HG03135 (cell line): ENCODE measurements around the gene DCTN4.
"Not testable (repeated sequence)": the region's sequence is repeated elsewhere in the genome, so short reads cannot be mapped to it uniquely, and the experiment has no call there.

Experiments used
- ATAC-seq: cut with Tn5 transposase; IDR thresholded peaks from one replicate; pipeline ENCODE4 v1.9.1; 2021; ENCODE audit warnings: mild to moderate bottlenecking, moderate library complexity; ENCODE audit not compliant: unreplicated experiment

The DCTN4 gene

DNA sequence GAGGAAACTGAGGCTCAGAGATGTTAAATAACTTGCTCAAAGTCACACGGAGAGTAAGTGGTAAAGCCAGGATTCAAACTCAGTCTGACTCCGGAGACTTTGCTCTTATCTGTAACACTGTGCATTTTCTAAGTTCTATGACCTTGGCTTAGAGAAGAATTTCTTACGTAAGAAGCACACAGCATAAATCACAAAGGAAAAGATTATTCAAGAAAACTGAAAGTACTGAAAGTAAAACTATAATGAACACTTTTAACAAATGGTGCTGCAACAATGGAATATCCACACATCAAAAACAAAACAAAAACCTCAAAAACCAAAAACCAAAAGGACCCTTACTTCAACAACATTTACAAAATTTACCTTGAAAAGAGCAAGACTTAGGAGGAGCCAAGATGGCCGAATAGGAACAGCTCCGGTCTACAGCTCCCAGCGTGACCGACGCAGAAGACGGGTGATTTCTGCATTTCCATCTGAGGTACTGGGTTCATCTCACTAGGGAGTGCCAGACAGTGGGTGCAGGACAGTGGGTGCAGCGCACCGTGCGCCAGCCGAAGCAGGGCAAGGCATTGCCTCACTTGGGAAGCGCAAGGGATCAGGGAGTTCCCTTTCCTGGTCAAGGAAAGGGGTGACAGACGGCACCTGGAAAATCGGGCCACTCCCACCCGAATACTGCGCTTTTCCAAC is 16.2 kb downstream of the DCTN4 start:
- ATAC-seq = not testable (repeated sequence)

DNA sequence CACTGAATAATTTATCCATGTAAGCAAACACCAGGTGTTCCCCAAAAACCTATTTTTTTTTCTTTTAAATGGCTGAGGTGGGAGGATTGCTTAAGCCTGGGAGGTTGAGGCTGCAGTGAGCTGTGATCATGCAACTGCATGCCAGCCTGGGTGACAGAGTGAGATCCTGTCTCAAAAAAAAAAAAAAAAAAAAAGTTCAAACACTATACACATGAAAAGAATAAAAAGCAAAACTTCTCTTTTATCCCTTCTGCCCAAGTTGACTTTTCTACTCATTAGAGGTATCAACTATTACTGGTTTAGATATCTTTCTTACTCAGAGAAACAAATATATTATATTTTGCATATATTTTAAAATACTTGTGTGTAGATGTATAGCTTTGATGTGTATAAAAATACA is 17.8 kb downstream of the DCTN4 start:
- no peak for ATAC-seq

DNA sequence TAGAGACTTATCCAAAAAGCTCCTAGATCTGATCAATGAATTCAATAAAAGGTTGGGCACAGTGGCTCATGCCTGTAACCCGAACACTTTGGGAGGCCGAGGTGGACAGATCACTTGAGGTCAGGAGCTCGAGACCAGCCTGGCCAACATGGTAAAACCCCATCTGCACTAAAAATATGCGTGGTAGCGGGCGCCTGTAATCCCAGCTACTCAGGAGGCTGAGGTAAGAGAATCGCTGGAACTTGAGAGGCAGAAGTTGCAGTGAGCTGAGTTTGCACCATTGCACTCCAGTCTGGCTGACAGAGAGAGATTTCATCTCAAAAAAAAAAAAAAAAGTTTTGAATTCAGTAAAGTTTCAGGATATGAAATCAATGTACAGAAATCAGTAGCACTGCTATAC is 20.0 kb downstream of the DCTN4 start:
- ATAC-seq = no peak

DNA sequence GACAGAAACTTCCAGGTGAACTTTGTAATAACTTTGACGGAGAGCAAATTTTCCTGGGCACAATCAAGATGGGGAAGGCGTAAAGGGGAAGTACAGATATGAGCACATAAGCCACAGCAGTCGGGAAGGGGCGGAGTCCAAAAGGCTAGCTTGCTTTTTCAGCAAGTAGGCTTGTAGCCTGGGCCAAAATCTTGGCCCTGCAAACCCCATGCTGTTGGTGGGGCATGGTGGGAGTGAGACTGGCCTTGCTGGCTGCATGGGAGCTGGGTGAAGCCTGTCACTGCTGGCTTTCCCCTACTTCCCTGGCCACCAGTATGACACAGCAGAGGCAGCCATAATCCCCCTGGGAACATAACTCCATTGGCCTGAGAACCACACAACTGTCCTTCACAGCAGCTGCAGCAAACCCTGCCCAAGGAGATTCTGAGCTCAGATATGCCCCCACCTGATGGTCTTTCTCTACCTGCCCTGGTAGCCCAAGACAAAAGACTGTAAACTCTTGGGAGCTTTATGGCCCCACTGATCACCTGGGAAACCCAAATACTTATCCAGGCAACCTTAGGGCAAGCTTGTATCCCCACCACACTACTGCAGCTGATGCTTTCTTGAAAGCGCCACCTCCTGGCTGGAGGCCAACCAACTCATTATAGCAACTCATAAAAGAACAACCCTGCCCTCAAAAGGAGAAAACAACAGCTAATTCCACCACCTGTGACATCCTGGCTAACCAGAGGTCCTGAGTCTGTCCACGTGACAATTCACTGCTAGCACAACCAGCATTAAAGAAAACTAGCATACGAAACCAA is 24.0 kb downstream of the DCTN4 start:
- no peak for ATAC-seq

GRCh38 chr5:150731669-150732242 is 27.1 kb downstream of the DCTN4 start:
- ATAC-seq = no peak

- no peak for ATAC-seq
Observed at GRCh38 chr5:150729859-150730258, 29.0 kb downstream of the DCTN4 start.

- no peak for ATAC-seq
Observed at GRCh38 chr5:150723845-150724244, 35.0 kb downstream of the DCTN4 start.

GRCh38 chr5:150710165-150710564 is 48.7 kb downstream of the DCTN4 start:
- ATAC-seq = no peak

DNA sequence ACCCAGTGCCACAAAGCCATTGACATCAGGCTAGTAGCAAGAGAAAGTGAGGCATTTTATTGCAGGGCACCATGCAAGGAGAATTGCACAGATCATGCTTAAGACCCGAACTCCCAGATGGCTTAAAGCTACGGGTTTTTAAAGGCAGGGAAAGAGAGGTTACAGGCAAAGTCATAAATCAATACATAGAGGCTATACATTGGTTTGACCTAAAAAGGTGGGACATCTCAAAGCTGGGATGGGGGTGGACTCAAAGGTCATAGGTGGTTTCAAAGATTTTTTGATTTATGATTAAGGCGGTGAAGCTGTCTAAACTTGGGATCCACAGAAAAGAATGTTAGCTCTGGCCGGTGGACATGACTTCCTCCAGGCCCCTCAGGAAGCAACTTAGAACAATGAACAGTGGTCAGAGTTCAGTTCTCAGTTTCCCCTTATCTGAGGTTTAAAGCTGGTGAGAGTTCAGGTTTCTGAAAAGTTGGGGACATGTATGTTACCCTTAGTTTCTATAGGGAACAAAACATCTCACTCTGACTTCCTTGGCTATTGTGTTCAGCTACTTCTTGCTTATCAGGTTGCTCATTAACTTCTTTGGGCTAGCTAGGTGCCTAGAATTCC is 51.9 kb downstream of the DCTN4 start:
- no peak for ATAC-seq

GRCh38 chr5:150703762-150704161 is 55.1 kb downstream of the DCTN4 start:
- no peak for ATAC-seq

GRCh38 chr5:150700594-150701377 is 58.0 kb downstream of the DCTN4 start, which contains the start of gene RBM22:
TSS of gene RBM22 (minus strand) at chr5:150701062. CDS start at chr5:150700985, 77 bp downstream.
- peak; percentile 93 for ATAC-seq

DNA sequence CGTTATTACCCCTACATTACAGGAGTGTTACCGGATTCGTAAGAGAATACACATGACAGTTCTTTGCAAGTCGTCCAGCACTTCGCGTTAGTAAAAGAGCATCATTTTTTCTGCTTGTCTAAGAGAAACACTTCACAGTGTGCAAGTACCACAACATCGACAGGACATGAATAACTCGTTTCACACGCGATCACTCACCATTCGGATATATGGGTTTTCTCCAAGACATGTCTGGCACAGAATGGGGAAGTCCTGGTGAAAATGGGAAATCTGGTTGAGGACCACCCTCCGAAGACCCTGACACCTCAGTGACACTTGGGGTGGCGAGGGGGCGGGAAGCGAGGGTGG is 58.6 kb downstream of the DCTN4 start:
- ATAC-seq = peak; percentile 6

DNA sequence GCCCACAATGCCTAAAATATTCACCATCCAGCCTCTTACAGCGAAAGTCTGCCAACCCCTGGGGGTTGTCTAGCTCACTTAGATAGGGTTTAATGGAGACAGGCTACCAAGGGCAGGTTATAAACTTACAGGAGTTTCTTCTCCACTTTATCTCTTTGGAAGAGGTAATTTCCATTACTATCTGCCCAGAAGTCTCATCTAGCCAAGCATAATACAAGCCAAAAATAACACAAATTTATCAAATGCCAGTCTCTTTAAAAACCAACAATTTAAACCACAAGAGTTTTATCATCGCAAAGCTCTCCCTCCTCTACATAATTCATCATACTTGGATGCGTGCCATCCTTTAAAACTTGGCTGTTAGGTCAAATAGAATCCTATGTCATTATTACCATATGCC is 64.2 kb downstream of the DCTN4 start:
- ATAC-seq = no peak

- ATAC-seq = no peak
Observed at GRCh38 chr5:150692276-150692675, 66.5 kb downstream of the DCTN4 start.

DNA sequence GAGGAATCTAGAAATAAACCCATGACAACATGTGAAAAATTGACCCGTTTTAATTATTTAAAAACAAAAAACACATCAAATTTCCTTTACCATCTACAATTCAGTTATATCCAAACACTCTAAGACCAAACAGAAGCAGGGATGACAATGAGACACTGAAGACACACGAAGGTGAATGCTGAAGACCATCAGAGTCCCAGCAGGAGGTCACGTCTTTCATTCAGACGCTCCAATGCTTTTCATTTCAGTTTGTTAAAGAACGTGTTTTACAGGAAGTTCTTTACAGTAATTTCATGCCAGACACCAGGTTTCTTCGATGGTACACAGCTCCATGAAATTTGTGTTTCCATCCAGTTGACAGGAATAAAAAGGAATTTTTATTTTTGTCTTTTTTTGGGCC is 68.1 kb downstream of the DCTN4 start:
- ATAC-seq = no peak

DNA sequence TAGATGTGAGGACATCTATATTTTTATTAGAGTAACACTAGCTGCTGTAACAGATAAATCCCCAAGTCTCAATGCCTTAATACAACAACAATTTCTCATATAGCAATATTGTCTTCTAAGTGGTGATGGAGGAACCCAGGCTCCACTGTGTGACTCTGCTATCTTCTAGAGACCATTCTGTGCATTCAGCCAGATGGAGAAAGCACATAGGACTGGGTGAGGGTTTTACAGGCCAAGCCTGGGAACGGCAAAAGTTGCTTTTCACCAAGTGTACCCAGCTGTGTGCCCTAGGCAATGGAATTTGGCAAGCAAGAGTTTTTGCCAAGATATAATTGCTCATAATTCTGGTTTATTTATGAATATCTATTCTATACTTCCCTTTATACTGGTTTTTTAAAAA is 69.7 kb downstream of the DCTN4 start:
- no peak for ATAC-seq

DNA sequence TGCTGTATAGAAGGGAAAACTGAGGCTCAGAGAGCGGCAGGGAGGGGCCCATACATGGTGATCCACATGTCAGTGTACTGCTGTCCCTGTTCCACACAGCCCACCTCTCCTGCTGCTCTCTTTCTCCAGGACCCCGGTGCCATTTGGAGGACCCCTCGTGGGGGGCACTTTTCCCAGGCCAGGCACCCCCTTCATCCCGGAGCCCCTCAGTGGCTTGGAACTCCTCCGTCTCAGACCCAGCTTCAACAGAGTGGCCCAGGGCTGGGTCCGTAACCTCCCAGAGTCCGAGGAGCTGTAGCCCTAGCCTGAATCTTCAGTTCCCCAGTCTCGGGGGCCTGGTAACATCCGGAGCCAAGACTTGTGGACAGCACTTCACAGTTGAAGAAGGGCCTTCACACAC is 82.2 kb downstream of the DCTN4 start:
- no peak for ATAC-seq

- ATAC-seq = no peak
Observed at GRCh38 chr5:150675069-150675468, 83.7 kb downstream of the DCTN4 start.

- no peak for ATAC-seq
Observed at GRCh38 chr5:150674341-150674821, 84.4 kb downstream of the DCTN4 start.

- ATAC-seq = no peak
Observed at GRCh38 chr5:150672884-150673275, 85.9 kb downstream of the DCTN4 start.
